PC-3 (cell line): ENCODE measurements around the gene S100A7A. TPM values are rescaled to one million over a fixed set of nuclear protein-coding genes. Genes with fewer than 3 reads are reported as not detected.

Source experiments
- ATAC-seq: fragments of 200-7000 bp; cut with Tn5 transposase; 2 replicates; pipeline ENCODE4 v1.9.1; 2020; ENCODE audit warnings: mild to moderate bottlenecking, moderate library complexity
- BruUV-seq: library from RNA; stranded (reverse); fragments of 400-500 nt; replicated peaks from 2 replicates; lab custom pipeline; 2021; lab: Mats Ljungman, UMichigan
- CTCF ChIA-PET: fragments of 300-600 bp; sonication (Branson Sonifier 250); formaldehyde crosslinking; loops from one replicate; lab custom pipeline; 2022; ENCODE audit warnings: antibody characterized with exemption; lab: Charles Lee
- POLR2A ChIA-PET: fragments of 300-600 bp; sonication (Branson Sonifier 250); formaldehyde crosslinking; loops from one replicate; lab custom pipeline; 2022; ENCODE audit warnings: antibody characterized with exemption; ENCODE audit not compliant: unreplicated experiment; lab: Charles Lee
- DNase-seq: peaks from one replicate; pipeline ENCODE4 v3.0.0-alpha.2; 2015
- H2AFZ ChIP-seq: fragments of 300-600 bp; sonication (generic); 2 replicates; pipeline ENCODE4 v1.6.0; 2016; ENCODE audit warnings: antibody characterized with exemption, low read length
- H3F3A ChIP-seq: fragments of 300-600 bp; sonication (generic); one replicate; pipeline ENCODE4 v1.6.0; 2017; ENCODE audit warnings: antibody characterized with exemption, low read length, control low read depth, mild to moderate bottlenecking; ENCODE audit not compliant: unreplicated experiment
- H3K27ac ChIP-seq: fragments of 300-600 bp; sonication (generic); 2 replicates; pipeline ENCODE4 v1.5.1; 2016; ENCODE audit warnings: mild to moderate bottlenecking, low read length
- H3K27me3 ChIP-seq: fragments of 300-600 bp; sonication (generic); 2 replicates; pipeline ENCODE4 v1.6.1; 2016; ENCODE audit warnings: low read length, mixed read lengths
- H3K36me3 ChIP-seq: fragments of 300-600 bp; sonication (generic); 2 replicates; pipeline ENCODE4 v1.6.1; 2016; ENCODE audit warnings: low read depth, mixed run types, low read length, mixed read lengths
- H3K4me1 ChIP-seq: fragments of 300-600 bp; sonication (generic); 2 replicates; pipeline ENCODE4 v1.5.1; 2016; ENCODE audit warnings: low read length; ENCODE audit not compliant: insufficient read depth
- H3K4me2 ChIP-seq: fragments of 300-600 bp; sonication (generic); 2 replicates; pipeline ENCODE4 v1.6.0; 2016; ENCODE audit warnings: low read length
- H3K4me3 ChIP-seq: fragments of 300-600 bp; sonication (generic); 2 replicates; pipeline ENCODE4 v1.5.1; 2016; ENCODE audit warnings: mild to moderate bottlenecking, low read length, mixed read lengths
- H3K79me2 ChIP-seq: fragments of 300-600 bp; sonication (generic); 2 replicates; pipeline ENCODE4 v1.6.1; 2017; ENCODE audit warnings: low read length, mixed read lengths
- H3K9ac ChIP-seq: fragments of 300-600 bp; sonication (generic); 2 replicates; pipeline ENCODE4 v1.6.0; 2016; ENCODE audit warnings: mild to moderate bottlenecking, low read length
- H3K9me2 ChIP-seq: fragments of 300-600 bp; sonication (generic); replicated peaks from 2 replicates; pipeline ENCODE4 v1.6.1; 2016; ENCODE audit warnings: mixed run types, low read length, mixed read lengths
- H3K9me3 ChIP-seq: fragments of 300-600 bp; sonication (generic); 2 replicates; pipeline ENCODE4 v1.6.1; 2016; ENCODE audit warnings: low read length, mixed read lengths
- H4K20me1 ChIP-seq: fragments of 300-600 bp; sonication (generic); 2 replicates; pipeline ENCODE4 v1.6.1; 2016; ENCODE audit warnings: low read length, mixed read lengths
- CTCF ChIP-seq: fragments of 300-600 bp; sonication (generic); conservative IDR thresholded peaks from 2 replicates; pipeline ENCODE4 v1.5.1; 2017; ENCODE audit warnings: antibody characterized with exemption, low read depth, mild to moderate bottlenecking, low read length
- EZH2 ChIP-seq: fragments of 300-600 bp; sonication (generic); IDR thresholded peaks from one replicate; pipeline ENCODE4 v1.6.1; 2017; ENCODE audit warnings: antibody characterized with exemption, mild to moderate bottlenecking, low read length; ENCODE audit not compliant: unreplicated experiment
- EZH2phosphoT487 ChIP-seq: fragments of 300-600 bp; sonication (generic); IDR thresholded peaks from 2 replicates; pipeline ENCODE4 v1.6.1; 2018; ENCODE audit warnings: mild to moderate bottlenecking, antibody characterized with exemption, low read length, borderline replicate concordance
- intact Hi-C: fragments of 100-400 bp; cut with micrococcal nuclease; formaldehyde crosslinking; loops from 2 replicates; pipeline ENCODE4 v1.9.0; 2023
- total RNA-seq: library from RNA; depleted of rRNA; stranded (reverse); fragments of >200 nt; gene quantifications from 2 replicates; pipeline ENCODE4 v1.2.3, GENCODE V29; 2014

S100A7A gene
- total RNA-seq, 1 experiment from 2014 or later, result not detected

GRCh38 chr1:153393926-153394325 is 22.4 kb upstream of the S100A7A start:
- Histone ChIP-seq H3K4me3 (no peak overlapping the region), H3K9me2 (no peaks in the 10 kb centered on the region), H3K27ac (no peak overlapping the region), H3K4me1 (peaks cover 29% of the 10 kb centered on the region), H3K27me3 (peaks cover 47% of the 10 kb centered on the region), H3F3A (no peaks in the 10 kb centered on the region), H3K9ac (no peak overlapping the region), H3K4me2 (no peak overlapping the region), H3K79me2 (no peaks in the 10 kb centered on the region), H4K20me1 (no peaks in the 10 kb centered on the region), H3K9me3 (no peaks in the 10 kb centered on the region), H2AFZ (no peak overlapping the region), H3K36me3 (no peaks in the 10 kb centered on the region)
- ATAC-seq (no peak), DNase-seq (no peak)
- CTCF ChIA-PET, result no interaction called here
- intact Hi-C loops, result no loop called here
- POLR2A ChIA-PET, result no interaction called here
- TF ChIP-seq EZH2phosphoT487 (no peak), CTCF (peak; percentile 31; the same call in 1 of the 2 replicates)
- BruUV-seq, result no TSS peak

- H3K9me3 ChIP-seq, result no peaks in the 10 kb centered on the region
- no peak overlapping the region for H3K27ac ChIP-seq
- peaks cover 29% of the 10 kb centered on the region for H3K4me1 ChIP-seq
- H3K9me2 ChIP-seq, result no peaks in the 10 kb centered on the region
- H3K4me3 ChIP-seq, result no peak overlapping the region
- H3K36me3 ChIP-seq, result no peaks in the 10 kb centered on the region
- no peak overlapping the region for H3K9ac ChIP-seq
- no TSS peak for BruUV-seq
- H3K4me2 ChIP-seq, result no peak overlapping the region
- ChIA-PET CTCF (no interaction called here), POLR2A (no interaction called here)
- no peaks in the 10 kb centered on the region for H3F3A ChIP-seq
- no peak overlapping the region for H2AFZ ChIP-seq
- H4K20me1 ChIP-seq, result no peaks in the 10 kb centered on the region
- H3K27me3 ChIP-seq, result peaks cover 52% of the 10 kb centered on the region
- ATAC-seq (no peak), DNase-seq (no peak)
- intact Hi-C loops, result no loop called here
- no peaks in the 10 kb centered on the region for H3K79me2 ChIP-seq
- TF ChIP-seq CTCF, result no peak; the same call in 1 of the 2 replicates
- no peak for TF ChIP-seq EZH2
- no peak for TF ChIP-seq EZH2phosphoT487
Observed at GRCh38 chr1:153394391-153394790, 21.9 kb upstream of the S100A7A start.

DNA sequence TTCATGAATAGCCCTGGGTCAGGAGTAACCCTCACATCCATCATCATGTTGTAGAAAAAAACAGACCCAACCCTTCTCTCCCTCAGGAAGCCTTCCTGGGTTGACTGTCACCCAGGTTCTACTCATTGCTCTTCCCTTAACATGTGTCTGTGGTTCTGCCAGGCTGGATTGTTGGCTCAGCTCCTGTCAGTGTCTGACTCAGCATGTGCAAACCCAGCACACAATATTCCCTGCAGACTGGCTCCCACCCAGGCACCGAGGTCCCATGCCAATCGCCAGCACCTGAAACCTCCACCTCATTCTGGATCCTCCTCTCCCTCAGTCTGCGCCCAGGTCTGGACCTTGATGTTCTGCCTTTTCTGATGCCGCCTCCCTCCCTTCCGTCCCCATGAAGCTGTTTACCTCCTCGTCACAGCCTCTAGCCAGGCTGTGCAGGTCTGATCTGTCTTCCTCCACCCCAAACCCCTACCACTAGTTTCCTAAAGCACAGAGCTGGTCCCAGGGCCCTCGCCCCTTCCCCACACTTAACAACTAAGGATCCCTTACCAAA is 21.1 kb upstream of the S100A7A start:
- Histone ChIP-seq H4K20me1 (no peaks in the 10 kb centered on the region), H3K4me3 (no peak overlapping the region), H3K79me2 (no peaks in the 10 kb centered on the region), H3K4me2 (peak overlapping the region; percentile 23), H3K9ac (no peak overlapping the region), H3K9me2 (no peaks in the 10 kb centered on the region), H3K9me3 (no peaks in the 10 kb centered on the region), H3K36me3 (no peaks in the 10 kb centered on the region), H3K27ac (no peak overlapping the region), H3K27me3 (peaks cover 57% of the 10 kb centered on the region), H2AFZ (no peak overlapping the region), H3K4me1 (peaks cover 28% of the 10 kb centered on the region), H3F3A (no peaks in the 10 kb centered on the region)
- CTCF ChIA-PET, result no interaction called here
- POLR2A ChIA-PET, result no interaction called here
- BruUV-seq, result no TSS peak
- ATAC-seq, result peak; percentile 82
- peak; percentile 80 for DNase-seq
- TF ChIP-seq EZH2 (no peak), CTCF (no peak), EZH2phosphoT487 (no peak)
- intact Hi-C loops, result no loop called here
